ENCODE results near the gene SLC39A2.
"Not testable (repeated sequence)": the region's sequence is repeated elsewhere in the genome, so short reads cannot be mapped to it uniquely, and the experiment has no call there.

Gene SLC39A2

DNA sequence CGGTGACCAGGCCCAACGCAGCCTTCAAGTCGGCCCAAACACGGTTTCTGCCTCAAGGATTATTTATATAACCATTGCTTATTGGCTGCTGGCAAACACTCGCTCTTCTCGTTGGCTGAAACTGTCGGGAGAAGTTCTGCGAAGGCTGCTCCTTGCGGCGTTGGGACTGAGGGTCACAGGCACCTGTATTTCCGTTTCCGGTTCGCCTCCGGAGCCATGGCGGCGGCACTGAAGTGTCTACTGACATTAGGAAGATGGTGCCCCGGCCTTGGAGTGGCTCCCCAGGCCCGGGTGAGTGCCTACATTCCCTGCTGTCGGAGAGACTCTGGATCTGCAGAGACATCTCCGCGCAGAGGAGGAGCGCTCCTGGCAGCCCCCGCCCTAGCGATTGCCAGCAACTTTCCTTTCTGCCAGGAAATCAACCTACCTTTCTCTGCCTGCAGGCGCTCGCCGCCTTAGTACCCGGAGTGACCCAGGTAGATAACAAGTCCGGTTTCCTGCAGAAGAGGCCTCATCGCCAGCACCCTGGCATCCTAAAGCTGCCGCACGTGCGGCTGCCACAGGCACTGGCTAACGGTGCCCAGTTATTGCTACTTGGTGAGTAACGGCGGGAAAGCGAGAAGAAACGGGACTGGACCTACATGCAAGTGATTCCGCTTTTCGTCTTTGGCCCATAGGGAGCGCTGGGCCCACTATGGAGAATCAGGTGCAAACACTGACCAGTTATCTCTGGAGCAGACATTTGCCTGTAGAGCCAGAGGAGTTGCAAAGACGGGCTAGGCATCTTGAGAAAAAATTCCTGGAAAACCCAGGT is 9.1 kb upstream of the SLC39A2 start, which contains the start of gene METTL17:
Gene METTL17, plus strand, starts transcription at position 194 of the 814 bp plus-strand sequence. Its CDS starts 23 bp downstream, at position 217.
- DNase-seq (ENCODE audit: extremely low spot score, insufficient read length, low read depth), result peak; percentile 81
- FAIRE-seq, result peak; percentile 95

DNA sequence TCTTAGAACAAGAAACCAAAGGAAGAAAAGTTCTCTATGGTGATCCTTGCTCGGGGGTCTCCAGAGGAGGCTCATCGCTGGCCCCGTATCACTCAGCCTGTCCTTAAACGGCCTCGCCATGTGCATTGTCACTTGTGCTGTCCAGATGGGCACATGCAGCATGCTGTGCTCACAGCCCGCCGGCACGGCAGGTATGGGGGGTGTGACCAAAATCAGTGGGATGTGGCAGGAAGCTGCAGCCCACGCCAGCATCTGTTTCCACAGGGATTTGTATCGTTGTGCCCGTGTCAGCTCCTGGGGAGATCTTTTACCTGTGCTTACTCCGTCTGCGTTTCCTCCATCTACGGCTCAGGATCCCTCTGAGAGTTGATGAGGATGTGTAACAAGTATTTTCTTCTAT is 2.6 kb upstream of the SLC39A2 start:
- DNase-seq (ENCODE audit: extremely low spot score, insufficient read length, low read depth) (no peak), FAIRE-seq (no peak)

DNA sequence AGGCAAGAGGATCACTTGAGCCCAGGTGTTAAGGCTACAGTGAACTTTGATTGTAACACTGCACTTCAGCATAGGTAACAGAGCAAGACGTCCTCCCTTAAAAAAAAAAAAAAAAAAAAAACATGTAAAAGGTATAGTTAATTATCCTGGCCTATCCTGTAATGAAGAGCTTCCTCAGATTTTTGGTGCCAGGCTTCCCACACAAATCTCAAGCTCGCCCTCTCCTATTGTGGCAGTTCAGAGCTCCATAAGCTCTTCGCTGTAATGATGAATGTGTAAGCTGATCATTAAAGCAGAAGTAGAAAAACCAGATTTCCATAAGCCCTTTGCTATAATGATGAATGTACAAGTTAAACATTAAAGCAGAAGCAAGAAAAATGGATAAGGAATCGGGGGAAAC is 2.0 kb upstream of the SLC39A2 start:
- DNase-seq (ENCODE audit: extremely low spot score, insufficient read length, low read depth) (no peak), FAIRE-seq (no peak)

- DNase-seq (ENCODE audit: extremely low spot score, insufficient read length, low read depth) (no peak), FAIRE-seq (no peak)
Observed at GRCh38 chr14:20997564-20997963, 1.5 kb upstream of the SLC39A2 start.

DNA sequence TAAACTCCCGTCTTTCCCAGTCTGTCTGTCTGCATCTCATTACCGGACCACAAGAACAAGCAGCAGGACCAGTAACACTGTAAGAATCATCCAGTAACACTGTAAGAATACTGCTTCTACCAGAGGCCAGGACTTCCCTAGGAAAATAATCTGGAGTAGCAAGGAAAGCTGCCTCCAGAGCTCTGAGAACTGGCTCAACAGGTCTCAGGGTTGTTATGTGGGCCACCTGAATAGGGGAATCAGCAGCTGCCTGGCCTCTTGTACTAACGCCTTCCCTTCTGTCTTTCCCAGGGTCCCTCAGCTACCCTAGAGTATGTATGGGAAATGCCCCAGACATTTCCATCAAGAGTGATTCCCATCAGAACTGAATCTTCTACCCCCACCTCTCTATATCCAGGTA is 954 bp upstream of the SLC39A2 start:
- no peak for FAIRE-seq
- no peak for DNase-seq (ENCODE audit: extremely low spot score, insufficient read length, low read depth)

DNA sequence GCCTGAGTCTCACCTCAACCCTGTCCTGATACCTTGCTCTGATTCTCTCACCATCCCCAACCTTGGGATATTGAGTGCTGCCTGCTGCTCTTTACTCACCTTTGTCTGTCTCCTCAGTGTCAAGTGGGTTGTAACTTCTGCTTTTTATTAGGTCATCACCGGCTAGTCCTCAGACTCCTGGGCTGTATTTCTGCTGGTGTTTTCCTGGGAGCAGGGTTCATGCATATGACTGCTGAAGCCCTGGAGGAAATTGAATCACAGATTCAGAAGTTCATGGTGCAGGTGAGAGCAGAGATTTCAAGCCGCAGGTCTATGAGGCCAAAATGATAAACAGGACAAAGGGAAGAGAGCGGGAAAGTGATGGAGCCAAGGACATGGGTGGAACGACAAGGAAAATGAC is 498 bp downstream of the SLC39A2 start:
- FAIRE-seq (no peak), DNase-seq (ENCODE audit: extremely low spot score, insufficient read length, low read depth) (no peak)

GRCh38 chr14:21001218-21001617 is 2.1 kb downstream of the SLC39A2 start:
- DNase-seq (ENCODE audit: extremely low spot score, insufficient read length, low read depth), result no peak
- FAIRE-seq, result no peak

- FAIRE-seq, result no peak
- no peak for DNase-seq (ENCODE audit: extremely low spot score, insufficient read length, low read depth)
Observed at GRCh38 chr14:21003788-21004346, 4.8 kb downstream of the SLC39A2 start.

- not testable (repeated sequence) for FAIRE-seq; DNase-seq (ENCODE audit: extremely low spot score, insufficient read length, low read depth)
Observed at GRCh38 chr14:21009721-21010120, 10.6 kb downstream of the SLC39A2 start.

- DNase-seq (ENCODE audit: extremely low spot score, insufficient read length, low read depth) (no peak), FAIRE-seq (no peak)
Observed at GRCh38 chr14:21011136-21011535, 12.0 kb downstream of the SLC39A2 start.

GRCh38 chr14:21014761-21015190 is 15.7 kb downstream of the SLC39A2 start:
- DNase-seq (ENCODE audit: extremely low spot score, insufficient read length, low read depth), result no peak
- peak; percentile 86 for FAIRE-seq

GRCh38 chr14:21015312-21015711 is 16.2 kb downstream of the SLC39A2 start:
- no peak for DNase-seq (ENCODE audit: extremely low spot score, insufficient read length, low read depth)
- FAIRE-seq, result no peak

GRCh38 chr14:21016413-21017190 is 17.5 kb downstream of the SLC39A2 start:
- FAIRE-seq (no peak), DNase-seq (ENCODE audit: extremely low spot score, insufficient read length, low read depth) (no peak)

DNA sequence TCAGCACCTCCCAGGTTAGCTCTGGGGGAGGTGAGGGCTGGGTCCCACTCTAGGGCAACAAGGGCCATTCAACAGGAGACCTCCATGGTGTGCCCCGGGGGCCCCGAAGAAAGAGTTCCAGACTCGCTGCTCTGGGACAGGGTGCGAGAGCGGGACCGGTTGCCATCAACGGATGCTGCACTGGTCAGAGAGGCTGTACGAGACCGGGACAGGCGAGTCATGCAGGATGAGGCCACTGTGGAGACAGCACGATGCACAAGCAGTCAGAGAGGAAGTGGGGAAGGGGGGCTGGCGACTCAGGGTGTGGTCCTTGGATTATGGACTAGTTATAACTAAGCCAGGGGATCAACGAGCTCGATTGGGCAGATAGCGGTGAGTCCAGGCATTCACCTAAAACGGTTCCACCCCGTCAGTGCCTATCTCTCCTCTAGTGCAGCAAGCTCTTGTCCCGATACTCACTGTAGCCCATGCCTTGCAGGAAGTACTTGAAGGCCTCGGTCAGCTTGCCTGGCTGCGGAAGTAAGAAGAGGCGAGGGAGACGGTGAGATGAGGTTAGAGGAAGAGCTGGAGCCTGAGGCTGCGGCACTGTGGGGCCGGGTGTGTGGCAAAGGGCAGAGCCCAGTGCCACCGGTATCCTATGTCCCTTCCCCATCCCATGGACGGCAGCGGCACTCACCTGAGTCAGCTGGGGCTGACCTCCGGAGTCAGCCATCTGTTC is 18.6 kb downstream of the SLC39A2 start:
- no peak for FAIRE-seq
- no peak for DNase-seq (ENCODE audit: extremely low spot score, insufficient read length, low read depth)

DNA sequence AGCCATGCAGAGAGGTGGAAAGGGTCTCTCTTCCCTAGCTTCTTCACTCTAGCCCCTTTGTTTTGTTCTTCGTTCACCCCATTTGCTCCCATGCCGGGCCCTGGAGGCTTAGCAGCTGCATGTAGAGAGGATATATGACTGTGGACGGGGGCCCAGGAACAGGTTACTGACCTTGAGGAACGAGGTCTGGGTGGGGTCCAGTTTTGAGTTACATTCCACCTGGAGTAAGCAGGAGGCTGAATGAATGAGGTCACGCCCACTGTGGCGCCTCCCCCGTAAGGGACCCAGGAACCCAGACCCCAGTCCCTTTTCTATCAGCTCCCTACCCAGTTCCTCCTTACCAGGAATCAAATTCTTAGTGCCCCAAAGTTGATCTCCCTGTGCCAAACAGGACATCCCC is 19.2 kb downstream of the SLC39A2 start:
- no peak for FAIRE-seq
- DNase-seq (ENCODE audit: extremely low spot score, insufficient read length, low read depth), result no peak

DNA sequence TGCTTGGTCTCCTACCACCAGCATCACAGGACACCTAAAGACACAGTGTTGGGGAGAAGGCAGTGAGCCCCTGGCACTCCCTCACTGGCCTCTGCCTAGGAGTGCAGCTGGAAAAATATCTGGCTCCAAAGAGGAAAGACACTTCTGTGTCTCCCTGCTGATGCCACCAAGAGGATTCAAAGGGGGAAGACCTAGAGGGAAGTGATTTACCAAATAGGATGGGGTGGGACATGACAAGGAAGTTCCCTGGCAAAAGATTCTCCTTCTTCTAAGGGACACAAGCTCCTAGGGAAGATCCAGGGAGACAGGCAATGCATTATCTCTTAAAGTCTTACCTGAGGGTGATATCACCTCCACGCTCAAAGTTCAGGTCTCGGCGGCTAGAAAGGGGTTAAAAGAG is 19.7 kb downstream of the SLC39A2 start:
- FAIRE-seq, result no peak
- no peak for DNase-seq (ENCODE audit: extremely low spot score, insufficient read length, low read depth)

GRCh38 chr14:21019366-21019765 is 20.3 kb downstream of the SLC39A2 start:
- FAIRE-seq (no peak), DNase-seq (ENCODE audit: extremely low spot score, insufficient read length, low read depth) (no peak)

- FAIRE-seq (no peak), DNase-seq (ENCODE audit: extremely low spot score, insufficient read length, low read depth) (no peak)
Observed at GRCh38 chr14:21020977-21021545, 22.0 kb downstream of the SLC39A2 start.

GRCh38 chr14:21022686-21023085 is 23.6 kb downstream of the SLC39A2 start:
- FAIRE-seq (no peak), DNase-seq (ENCODE audit: extremely low spot score, insufficient read length, low read depth) (no peak)

GRCh38 chr14:21023174-21023573 is 24.1 kb downstream of the SLC39A2 start:
- no peak for FAIRE-seq

More at GRCh38 chr14:21023174-21023573, 24.1 kb downstream of the SLC39A2 start:
- no peak for DNase-seq (ENCODE audit: extremely low spot score, insufficient read length, low read depth)

Measured in GM18507 (cell line).